Measurements from ENCODE around the gene B4GALT2.

Gene B4GALT2

DNA sequence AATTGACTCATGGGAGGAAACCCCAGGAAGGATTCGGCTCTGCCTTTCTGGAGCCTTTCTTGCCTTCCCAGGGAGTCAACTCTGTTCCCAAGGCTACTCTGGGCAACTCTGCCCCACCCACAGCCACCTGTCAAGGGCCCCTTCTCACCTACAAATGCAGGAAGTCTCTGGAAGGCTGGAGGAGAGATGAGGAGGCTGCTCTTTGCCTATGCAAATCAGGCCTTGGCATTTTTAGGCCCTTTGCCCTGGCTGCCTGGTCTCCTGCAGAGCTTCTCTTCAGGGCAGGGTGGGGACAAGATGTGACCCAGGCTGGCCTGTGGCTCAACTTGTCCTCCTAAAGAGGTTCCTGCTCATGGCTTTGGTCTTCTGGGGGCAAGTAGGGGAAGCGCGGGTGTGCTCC, 46.8 kb downstream of the B4GALT2 start:
- no peak for DNase-seq (ENCODE audit: extremely low read depth in 1 of 2, low read depth in 1 of 2)

DNA sequence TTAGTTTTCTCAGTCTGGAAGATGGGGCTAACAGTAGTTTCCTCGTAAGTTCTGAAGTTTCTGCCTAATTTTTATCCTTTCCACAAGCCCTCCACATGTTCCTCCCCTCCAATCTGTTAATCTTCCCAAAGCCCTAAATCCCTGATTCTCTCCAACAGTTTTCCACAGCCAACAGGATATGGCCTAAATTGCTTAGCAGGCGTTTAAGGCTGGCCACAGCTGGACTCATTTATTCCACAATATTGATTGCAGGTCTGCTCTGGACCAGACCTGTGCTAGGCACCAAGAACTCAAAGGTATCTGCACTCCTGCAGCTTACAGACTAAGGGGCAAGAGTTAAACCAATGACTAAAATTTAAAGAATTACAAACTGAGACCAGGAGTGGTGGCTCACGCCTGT, 48.3 kb downstream of the B4GALT2 start:
- no peak for DNase-seq (ENCODE audit: extremely low read depth in 1 of 2, low read depth in 1 of 2)

DNA sequence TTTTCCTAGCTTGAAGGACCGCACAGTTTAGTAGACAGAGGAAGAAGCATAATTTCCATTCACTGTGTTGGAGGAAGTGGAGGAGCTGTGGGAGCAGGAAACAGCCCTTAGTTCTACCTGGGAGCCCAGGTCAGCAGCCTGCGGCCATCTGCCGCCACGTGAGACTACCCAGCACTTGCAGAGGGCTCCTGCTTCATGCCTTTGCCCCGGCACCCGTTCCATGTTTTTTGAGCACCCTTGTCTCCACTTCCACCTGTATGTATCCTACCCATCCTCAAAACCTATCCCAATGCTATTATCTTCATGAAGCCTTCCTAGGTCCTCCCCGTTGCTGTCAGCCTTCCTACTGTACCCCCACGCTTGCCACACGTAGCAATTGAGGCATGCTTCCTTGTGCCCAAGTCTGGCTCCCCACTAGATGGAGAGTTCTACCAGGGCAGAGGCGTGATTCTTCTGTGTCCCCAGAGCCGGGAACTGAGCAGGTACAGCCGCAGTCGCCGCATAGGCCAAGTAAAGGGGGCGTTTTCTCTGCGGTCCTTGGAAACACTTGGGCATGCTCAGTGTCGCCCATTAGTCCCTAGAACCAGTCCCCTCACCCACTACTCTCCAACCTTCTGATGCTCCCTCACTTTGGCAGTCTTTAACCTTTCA, 50.4 kb downstream of the B4GALT2 start:
- peak in 1 of 2 donors; percentile 31 for DNase-seq (ENCODE audit: extremely low read depth in 1 of 2, low read depth in 1 of 2)

GRCh38 chr1:44029911-44030604, 51.0 kb downstream of the B4GALT2 start:
- DNase-seq (ENCODE audit: extremely low read depth in 1 of 2, low read depth in 1 of 2): peak; percentile 73 to 83

GRCh38 chr1:44030605-44031251, 51.7 kb downstream of the B4GALT2 start:
- DNase-seq (ENCODE audit: extremely low read depth in 1 of 2, low read depth in 1 of 2): peak in 1 of 2 donors; percentile 31

DNA sequence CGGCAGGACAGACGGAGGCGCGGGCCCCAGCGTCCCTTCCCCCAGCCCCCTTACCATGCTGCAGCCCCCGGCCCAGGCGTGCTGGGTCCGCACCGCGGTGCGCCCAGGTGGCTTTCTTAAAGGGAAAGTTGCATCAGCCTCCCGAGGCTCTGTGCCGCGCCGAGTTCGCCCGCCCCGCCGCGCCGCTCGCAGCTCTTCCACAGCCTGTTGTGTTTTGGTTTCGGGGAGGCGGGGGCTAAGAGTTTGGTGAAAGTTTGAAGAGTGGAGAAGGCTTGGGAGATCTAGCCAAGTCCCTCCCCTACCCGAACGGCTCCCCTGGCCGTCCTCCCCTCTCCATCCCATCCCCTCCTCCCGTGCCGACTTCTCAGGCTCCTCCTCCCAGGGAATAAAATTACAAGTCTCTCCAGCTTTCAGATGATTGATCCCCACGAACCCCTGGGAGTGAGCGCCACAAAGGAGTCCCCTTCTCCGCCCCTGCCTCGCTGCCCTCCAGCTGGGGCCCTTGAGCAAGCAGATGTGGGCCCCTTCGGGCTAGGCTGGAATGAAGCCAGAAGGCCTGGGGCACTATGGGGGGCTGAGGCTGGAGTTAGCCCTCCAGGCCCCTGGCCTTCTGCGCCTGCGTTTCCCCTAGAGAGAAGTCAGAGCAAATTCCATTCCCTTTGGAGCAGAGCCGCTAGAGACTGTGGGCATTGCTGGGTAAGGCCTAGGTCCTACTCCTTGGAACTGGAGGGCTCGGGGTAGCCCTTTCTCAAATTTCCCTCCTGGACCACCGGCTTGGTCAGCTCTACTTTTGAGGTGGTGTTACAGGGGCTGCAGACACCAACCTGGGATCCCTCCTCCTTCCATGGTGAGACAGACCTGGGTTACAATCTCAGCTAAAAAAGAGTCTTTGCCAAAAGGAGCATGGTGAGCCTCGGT, 52.5 kb downstream of the B4GALT2 start, which contains the start of gene SLC6A9:
SLC6A9 (minus strand) TSS at position 211 of the 918 bp plus-strand sequence. CDS start 7,185 bp downstream, outside the sequence.
- no peak for DNase-seq (ENCODE audit: extremely low read depth in 1 of 2, low read depth in 1 of 2)

GRCh38 chr1:44032170-44032790, 53.3 kb downstream of the B4GALT2 start:
- DNase-seq (ENCODE audit: extremely low read depth in 1 of 2, low read depth in 1 of 2): no peak

DNA sequence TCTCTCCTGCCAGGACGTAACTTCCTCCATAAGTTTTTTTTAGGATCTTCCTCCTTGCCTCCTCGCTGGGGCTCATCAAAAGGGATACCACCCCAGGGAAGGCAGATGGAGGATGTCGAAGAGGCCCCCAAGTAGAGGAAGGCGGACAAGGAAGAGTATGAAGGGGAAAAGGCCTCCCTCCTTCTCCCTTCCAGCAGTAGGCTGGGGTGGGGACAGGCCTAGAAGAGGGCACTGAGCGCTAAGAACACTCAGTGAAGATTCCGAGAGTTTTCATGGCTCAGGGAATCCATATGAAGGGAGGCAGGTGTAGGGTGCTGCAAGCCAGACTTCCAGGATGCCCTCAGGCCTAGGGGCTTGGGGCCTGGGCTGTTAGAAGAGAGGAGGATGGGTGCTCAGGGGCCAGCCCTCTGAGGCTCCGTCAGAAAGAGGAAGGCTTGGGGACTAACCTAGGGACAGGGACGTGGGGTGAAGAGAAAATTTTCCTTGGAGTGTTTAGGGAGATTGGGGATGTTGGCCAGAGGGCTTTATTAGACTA, 54.1 kb downstream of the B4GALT2 start:
- no peak for DNase-seq (ENCODE audit: extremely low read depth in 1 of 2, low read depth in 1 of 2)

- DNase-seq (ENCODE audit: extremely low read depth in 1 of 2, low read depth in 1 of 2): no peak
Observed at GRCh38 chr1:44033756-44034155, 54.7 kb downstream of the B4GALT2 start.

GRCh38 chr1:44034423-44034822, 55.4 kb downstream of the B4GALT2 start:
- DNase-seq (ENCODE audit: extremely low read depth in 1 of 2, low read depth in 1 of 2): no peak

DNA sequence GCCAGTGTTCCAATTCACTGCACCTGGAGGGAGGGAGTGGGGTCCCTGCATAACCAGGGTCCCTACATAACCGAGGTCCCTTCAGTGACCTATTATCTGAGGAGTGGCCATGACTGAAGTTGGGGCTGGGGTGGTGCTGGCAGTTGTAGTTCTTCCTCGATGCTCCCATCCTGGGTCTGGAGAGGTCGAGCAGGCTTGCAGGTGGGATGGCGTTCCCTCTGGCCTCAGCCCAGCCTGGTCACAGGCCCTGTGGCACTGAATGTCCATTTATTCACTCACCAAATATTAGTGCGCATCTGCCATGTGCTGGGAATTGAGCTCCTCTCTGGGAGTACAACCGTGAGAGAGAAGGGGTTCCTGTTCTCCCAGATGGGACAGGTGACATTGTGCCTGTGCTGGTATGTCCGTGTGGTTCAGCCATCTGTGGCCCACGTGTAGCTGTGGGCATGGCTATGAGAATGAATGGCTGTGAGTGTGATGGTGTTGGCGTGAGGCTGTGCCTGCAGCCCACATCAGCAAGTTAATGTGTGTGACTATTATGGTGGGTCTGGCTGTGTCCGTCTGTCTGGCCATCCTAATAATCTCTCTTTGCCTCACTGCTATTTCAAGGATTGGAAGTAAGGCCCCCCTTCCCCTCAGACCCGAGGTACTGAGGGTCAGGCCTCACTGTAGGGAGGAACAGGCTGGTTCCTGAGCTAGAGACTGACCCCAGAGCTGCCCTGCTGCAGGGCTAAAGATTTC, 56.1 kb downstream of the B4GALT2 start:
- DNase-seq (ENCODE audit: extremely low read depth in 1 of 2, low read depth in 1 of 2): no peak

GRCh38 chr1:44035726-44036408, 56.9 kb downstream of the B4GALT2 start:
- no peak for DNase-seq (ENCODE audit: extremely low read depth in 1 of 2, low read depth in 1 of 2)

GRCh38 chr1:44036409-44037139, 57.6 kb downstream of the B4GALT2 start:
- peak in 1 of 2 donors; percentile 16 for DNase-seq (ENCODE audit: extremely low read depth in 1 of 2, low read depth in 1 of 2)

GRCh38 chr1:44037154-44037553, 58.1 kb downstream of the B4GALT2 start:
- DNase-seq (ENCODE audit: extremely low read depth in 1 of 2, low read depth in 1 of 2): no peak

DNA sequence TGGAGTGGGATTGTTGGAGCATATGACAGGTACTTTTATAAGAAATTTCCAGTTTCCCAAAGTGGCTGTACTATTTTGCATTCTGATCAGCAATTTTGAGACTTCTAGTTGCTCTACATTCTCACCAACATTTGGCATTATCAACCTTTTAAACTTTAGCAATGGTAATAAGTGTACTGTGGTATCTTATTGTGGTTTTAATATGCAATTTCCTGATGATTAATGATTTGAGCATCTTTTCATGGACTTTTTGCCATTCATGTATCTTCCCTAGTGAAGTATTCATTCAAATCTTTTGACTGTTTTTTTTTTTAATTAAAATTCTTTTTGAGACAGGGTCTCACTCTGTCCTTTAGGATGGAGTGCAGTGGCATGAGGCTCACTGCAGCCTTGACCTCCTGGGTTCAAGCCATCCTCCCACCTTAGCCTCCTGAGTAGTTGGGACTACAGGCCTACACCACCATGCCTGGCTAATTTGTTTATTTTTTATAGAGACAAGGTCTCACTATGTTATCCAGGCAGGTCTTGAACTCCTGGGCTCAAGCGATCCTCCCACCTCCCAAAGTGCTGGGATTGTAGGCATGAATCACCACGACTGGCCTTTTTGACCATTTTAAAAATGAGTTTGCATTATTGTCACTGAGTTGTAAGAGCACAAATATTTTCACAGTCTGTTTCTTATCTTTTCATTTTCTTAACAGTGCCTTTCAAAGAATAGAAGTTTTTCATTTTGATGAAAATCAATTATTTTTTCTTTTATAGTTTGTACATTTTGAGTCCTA, 60.1 kb downstream of the B4GALT2 start:
- DNase-seq (ENCODE audit: extremely low read depth in 1 of 2, low read depth in 1 of 2): no peak

DNA sequence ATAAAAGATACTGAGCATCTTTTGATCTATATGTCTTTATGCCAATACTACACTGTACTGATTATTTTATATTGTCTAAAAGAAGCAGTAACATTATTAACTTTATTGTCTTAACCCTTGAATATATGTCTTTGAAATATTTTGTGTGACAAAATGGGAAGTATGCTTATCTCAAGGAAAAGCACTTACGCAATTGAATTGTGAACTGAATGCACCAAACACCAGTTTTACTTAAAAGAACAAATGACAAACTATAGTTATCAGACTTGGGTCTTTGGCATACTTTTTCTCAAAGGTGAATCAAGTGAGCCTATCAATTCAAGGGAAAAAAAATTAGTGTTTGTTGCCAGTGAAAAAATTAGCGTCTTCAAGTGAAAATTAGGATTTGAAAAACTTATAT, 61.4 kb downstream of the B4GALT2 start:
- DNase-seq (ENCODE audit: extremely low read depth in 1 of 2, low read depth in 1 of 2): no peak
